OCI-LY7 (cell line): ENCODE measurements around the gene ERI3. TPM values are rescaled to one million over a fixed set of nuclear protein-coding genes. Genes with fewer than 3 reads are reported as not detected.

Source experiments
- BruUV-seq: library from RNA; stranded (reverse); fragments of 400-500 nt; replicated peaks from 2 replicates; lab custom pipeline; 2021; lab: Mats Ljungman, UMichigan
- CTCF ChIA-PET: fragments of 300-600 bp; sonication (Branson Sonifier 250); formaldehyde crosslinking; loops from one replicate; lab custom pipeline; 2022; ENCODE audit warnings: antibody characterized with exemption; ENCODE audit not compliant: unreplicated experiment; lab: Charles Lee
- POLR2A ChIA-PET: fragments of 300-600 bp; sonication (Branson Sonifier 250); formaldehyde crosslinking; loops from one replicate; lab custom pipeline; 2022; ENCODE audit warnings: antibody characterized with exemption; lab: Charles Lee
- DNase-seq: peaks from one replicate; pipeline ENCODE4 v3.0.0-alpha.2; 2015; ENCODE audit warnings: low spot score
- H2AFZ ChIP-seq: fragments of 200-600 bp; sonication (generic), shearing (Covaris generic); 2 replicates; pipeline ENCODE4 v1.6.1; 2014; ENCODE audit warnings: mild to moderate bottlenecking, antibody characterized with exemption, low read length, moderate library complexity
- H3K27ac ChIP-seq: fragments of 200-600 bp; sonication (generic); 2 replicates; pipeline ENCODE4 v1.5.1; 2014; ENCODE audit warnings: mixed run types, low read depth, mild to moderate bottlenecking, moderate library complexity, low read length, inconsistent platforms; ENCODE audit not compliant: poor library complexity, severe bottlenecking
- H3K36me3 ChIP-seq: fragments of 200-600 bp; sonication (generic); 2 replicates; pipeline ENCODE4 v1.6.1; 2014; ENCODE audit warnings: mild to moderate bottlenecking, antibody characterized with exemption, low read length, moderate library complexity, mixed read lengths; ENCODE audit not compliant: insufficient read depth
- H3K4me1 ChIP-seq: fragments of 200-600 bp; sonication (generic); 2 replicates; pipeline ENCODE4 v1.5.1; 2014; ENCODE audit warnings: mild to moderate bottlenecking, low read length; ENCODE audit not compliant: insufficient read depth, poor library complexity, severe bottlenecking
- H3K4me2 ChIP-seq: fragments of 200-600 bp; sonication (generic); 2 replicates; pipeline ENCODE4 v1.6.1; 2014; ENCODE audit warnings: mild to moderate bottlenecking, low read length
- H3K4me3 ChIP-seq: fragments of 200-600 bp; sonication (generic); 2 replicates; pipeline ENCODE4 v1.5.1; 2014; ENCODE audit warnings: mild to moderate bottlenecking, low read depth, low read length; ENCODE audit not compliant: poor library complexity, severe bottlenecking
- H3K79me2 ChIP-seq: fragments of 200-600 bp; sonication (generic); 2 replicates; pipeline ENCODE4 v1.6.1; 2016; ENCODE audit warnings: low read depth, mild to moderate bottlenecking, low read length, moderate library complexity, mixed read lengths; ENCODE audit not compliant: insufficient read depth
- H3K9me2 ChIP-seq: fragments of 200-600 bp; sonication (generic); 2 replicates; pipeline ENCODE4 v1.6.1; 2016; ENCODE audit warnings: mild to moderate bottlenecking, low read length, mixed read lengths; ENCODE audit not compliant: insufficient read depth
- H3K9me3 ChIP-seq: fragments of 200-600 bp; sonication (generic); 2 replicates; pipeline ENCODE4 v1.6.1; 2014; ENCODE audit warnings: mild to moderate bottlenecking, mixed run types, low read length, mixed read lengths
- H4K20me1 ChIP-seq: fragments of 200-600 bp; sonication (generic); 2 replicates; pipeline ENCODE4 v1.6.1; 2014; ENCODE audit warnings: mild to moderate bottlenecking, antibody characterized with exemption, low read length, moderate library complexity, mixed read lengths; ENCODE audit not compliant: insufficient read depth
- CTCF ChIP-seq: fragments of 200-600 bp; sonication (generic); conservative IDR thresholded peaks from 2 replicates; pipeline ENCODE4 v1.5.1; 2014; ENCODE audit warnings: mild to moderate bottlenecking, antibody characterized with exemption, low read length, moderate library complexity, mixed read lengths
- EZH2phosphoT487 ChIP-seq: fragments of 200-600 bp; sonication (generic); IDR thresholded peaks from 2 replicates; pipeline ENCODE4 v1.6.1; 2018; ENCODE audit warnings: low read depth, borderline replicate concordance, mild to moderate bottlenecking, mixed run types, antibody characterized with exemption, low read length, moderate library complexity, mixed read lengths
- intact Hi-C: fragments of 100-400 bp; cut with micrococcal nuclease; formaldehyde crosslinking; loops from one replicate; pipeline ENCODE4 v1.10.0; 2022; ENCODE audit not compliant: unreplicated experiment
- total RNA-seq, 2 experiments: library from RNA; depleted of rRNA in 1 of 2; stranded (reverse); fragments of >200 nt in 1 of 2; shearing (Covaris generic) in 1 of 2; gene quantifications; 2 replicates each; pipeline ENCODE4 v1.2.3, GENCODE V29; 2014 to 2022

Gene ERI3
- total RNA-seq, 2 experiments from 2014 or later = 46.5 to 47.4 TPM

DNA sequence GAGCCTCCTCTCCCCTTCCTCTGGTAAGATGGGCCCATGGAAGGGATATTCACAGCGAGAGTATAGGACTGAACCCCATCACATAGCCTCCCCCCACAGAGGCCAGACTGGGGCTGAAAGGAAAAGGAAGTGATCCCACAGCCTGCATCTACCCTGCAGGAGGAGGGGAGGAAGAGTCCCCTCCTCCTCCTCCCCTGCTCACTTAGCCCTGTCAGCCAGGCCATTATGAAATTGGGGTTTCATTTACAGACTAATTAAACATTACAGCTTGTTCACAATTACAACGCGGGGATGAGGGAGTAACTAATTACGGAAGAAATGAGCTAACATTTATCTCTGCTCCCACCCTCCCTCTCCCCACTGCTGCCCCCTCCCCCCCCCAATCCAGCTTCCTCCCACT is 116.4 kb downstream of the ERI3 start:
- no peaks in the 10 kb centered on the region for H3K9me3 ChIP-seq
- no peak overlapping the region for H3K4me2 ChIP-seq
- no TSS peak for BruUV-seq
- H3K9me2 ChIP-seq = no peaks in the 10 kb centered on the region
- H3K4me1 ChIP-seq = peaks cover 4% of the 10 kb centered on the region
- no peak for DNase-seq
- H3K27ac ChIP-seq = no peak overlapping the region
- ChIA-PET POLR2A (interaction anchor here (0.7 kb wide), 1 partner anchor 79 kb away, joined by 6 read pairs; no protein-coding TSS in a partner anchor), CTCF (no interaction called here)
- no peaks in the 10 kb centered on the region for H3K79me2 ChIP-seq
- TF ChIP-seq EZH2phosphoT487 = no peak
- TF ChIP-seq CTCF = no peak
- H4K20me1 ChIP-seq = no peaks in the 10 kb centered on the region
- H3K36me3 ChIP-seq = no peaks in the 10 kb centered on the region
- H3K4me3 ChIP-seq = no peak overlapping the region
- H2AFZ ChIP-seq = no peak overlapping the region
- intact Hi-C loops = no loop called here

- Histone ChIP-seq H3K4me3 (no peak overlapping the region), H2AFZ (no peak overlapping the region), H3K79me2 (no peaks in the 10 kb centered on the region), H3K4me2 (no peak overlapping the region), H3K36me3 (no peaks in the 10 kb centered on the region), H3K9me3 (no peaks in the 10 kb centered on the region), H3K9me2 (no peaks in the 10 kb centered on the region), H3K27ac (no peak overlapping the region), H3K4me1 (peaks cover 4% of the 10 kb centered on the region), H4K20me1 (no peaks in the 10 kb centered on the region)
- ChIA-PET CTCF (no interaction called here), POLR2A (interaction anchor here (0.6 kb wide), 1 partner anchor 301 kb away, joined by 5 read pairs; no protein-coding TSS in a partner anchor)
- BruUV-seq = no TSS peak
- peak; percentile 45 for DNase-seq
- intact Hi-C loops = no loop called here
- TF ChIP-seq CTCF = peak; percentile 69
- no peak for TF ChIP-seq EZH2phosphoT487
Observed at GRCh38 chr1:44237721-44238457, 117.2 kb downstream of the ERI3 start.

DNA sequence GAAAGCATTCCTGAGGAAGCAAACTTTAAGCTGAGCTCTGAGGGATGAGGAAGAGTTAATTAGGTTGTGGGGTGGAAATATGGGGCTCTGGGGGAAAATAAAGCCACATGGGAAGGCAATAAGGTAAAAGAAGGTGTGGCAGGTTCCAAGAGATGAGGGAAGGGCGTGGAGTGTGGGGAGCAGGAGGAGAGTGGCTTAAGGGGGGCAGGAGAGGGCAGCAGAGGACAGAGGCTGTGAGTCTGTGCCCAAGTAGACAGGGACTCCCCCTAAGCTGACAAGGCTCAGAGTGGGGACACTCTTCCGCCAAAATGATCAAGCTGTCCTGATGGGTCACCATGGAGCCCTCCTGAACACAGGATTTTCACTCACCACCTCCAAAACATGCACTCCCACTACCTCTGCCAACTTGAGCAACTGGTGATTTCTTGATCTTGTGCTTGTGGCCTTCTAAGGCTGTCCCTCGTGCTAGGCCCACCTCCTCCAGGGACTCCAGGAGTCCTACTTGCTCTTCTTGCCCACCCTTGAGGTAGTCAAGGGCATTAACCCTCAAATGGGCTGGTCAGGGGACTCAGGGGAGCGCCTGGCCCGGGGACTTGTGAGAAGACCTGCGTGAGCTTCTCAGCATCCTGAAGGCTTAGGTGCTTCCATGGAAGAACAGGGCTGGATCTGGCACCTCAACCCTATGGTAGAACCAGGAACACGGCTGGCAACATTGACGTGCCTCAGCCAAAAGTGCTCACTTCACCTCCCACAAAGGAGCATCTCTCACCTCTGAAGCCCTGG is 118.4 kb downstream of the ERI3 start:
- no peak overlapping the region for H3K4me2 ChIP-seq
- H3K9me3 ChIP-seq = no peaks in the 10 kb centered on the region
- ChIA-PET CTCF (no interaction called here), POLR2A (no interaction called here)
- H3K36me3 ChIP-seq = no peaks in the 10 kb centered on the region
- H3K4me3 ChIP-seq = no peak overlapping the region
- TF ChIP-seq EZH2phosphoT487 (no peak), CTCF (no peak)
- intact Hi-C loops = no loop called here
- H4K20me1 ChIP-seq = no peaks in the 10 kb centered on the region
- no peak for DNase-seq
- H3K79me2 ChIP-seq = no peaks in the 10 kb centered on the region
- no peak overlapping the region for H3K27ac ChIP-seq
- no TSS peak for BruUV-seq
- H3K9me2 ChIP-seq = no peaks in the 10 kb centered on the region
- no peak overlapping the region for H2AFZ ChIP-seq
- peaks cover 4% of the 10 kb centered on the region for H3K4me1 ChIP-seq
